ENCODE data around the gene SPEF2.

GRCh38 chr5:35822511-35822910 is 204.8 kb downstream of the SPEF2 start:
- TF ChIP-seq CTCF (IDR thresholded peaks at IDR 0.05): no peak
- TF ChIP-seq POLR2A (IDR thresholded peaks at IDR 0.05): no peak

All from vagina (tissue), 2 donors.